Prostate gland (tissue), 2 donors: Measurements from ENCODE around the gene KCNJ1.

ENCODE experiments used
- POLR2A ChIP-seq: fragments of 450-650 bp; IDR thresholded peaks from one replicate; pipeline ENCODE4 v1.6.1; 2016; ENCODE audit warnings: antibody characterized with exemption, mild to moderate bottlenecking
- POLR2AphosphoS5 ChIP-seq: sonication (generic); formaldehyde crosslinking; IDR thresholded peaks from one replicate; pipeline ENCODE4 v1.6.1; 2017; ENCODE audit warnings: antibody characterized with exemption
- TF ChIP-seq, protein P1 (sequence below), 4 experiments: fragments of 200-600 bp in 2 of 4; fragments of 450-650 bp in 2 of 4; sonication (generic) in 2 of 4; IDR thresholded peaks; 1 replicate in 3 of 4; 2 replicates in 1 of 4; pipeline ENCODE4 v1.5.1; 2016 to 2019; ENCODE audit warnings: antibody characterized with exemption in 4 of 4, mild to moderate bottlenecking in 2 of 4, moderate library complexity in 2 of 4

DNA sequence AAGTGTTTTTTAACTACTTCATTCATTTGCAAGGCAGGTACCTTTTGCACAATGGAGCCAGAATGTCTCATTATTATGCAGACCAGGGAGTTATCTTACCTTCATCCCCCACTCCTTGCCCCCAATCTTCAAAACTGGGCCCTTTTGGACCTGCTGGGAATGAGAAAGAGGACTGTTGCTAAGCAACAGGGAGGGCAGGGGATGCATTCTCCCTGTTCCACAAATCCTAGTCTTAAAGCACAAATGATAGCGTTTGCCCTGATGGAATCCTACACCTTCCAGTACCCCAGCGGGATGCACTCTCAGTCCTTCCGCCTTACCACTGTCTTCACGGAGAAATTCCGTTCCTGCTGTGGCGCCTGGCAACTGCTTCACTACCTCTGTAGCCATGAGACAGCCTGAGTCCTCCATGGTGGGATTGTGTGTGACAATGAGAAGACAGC lies 4.1 kb upstream of the KCNJ1 start:
- TF ChIP-seq, protein P1, sequence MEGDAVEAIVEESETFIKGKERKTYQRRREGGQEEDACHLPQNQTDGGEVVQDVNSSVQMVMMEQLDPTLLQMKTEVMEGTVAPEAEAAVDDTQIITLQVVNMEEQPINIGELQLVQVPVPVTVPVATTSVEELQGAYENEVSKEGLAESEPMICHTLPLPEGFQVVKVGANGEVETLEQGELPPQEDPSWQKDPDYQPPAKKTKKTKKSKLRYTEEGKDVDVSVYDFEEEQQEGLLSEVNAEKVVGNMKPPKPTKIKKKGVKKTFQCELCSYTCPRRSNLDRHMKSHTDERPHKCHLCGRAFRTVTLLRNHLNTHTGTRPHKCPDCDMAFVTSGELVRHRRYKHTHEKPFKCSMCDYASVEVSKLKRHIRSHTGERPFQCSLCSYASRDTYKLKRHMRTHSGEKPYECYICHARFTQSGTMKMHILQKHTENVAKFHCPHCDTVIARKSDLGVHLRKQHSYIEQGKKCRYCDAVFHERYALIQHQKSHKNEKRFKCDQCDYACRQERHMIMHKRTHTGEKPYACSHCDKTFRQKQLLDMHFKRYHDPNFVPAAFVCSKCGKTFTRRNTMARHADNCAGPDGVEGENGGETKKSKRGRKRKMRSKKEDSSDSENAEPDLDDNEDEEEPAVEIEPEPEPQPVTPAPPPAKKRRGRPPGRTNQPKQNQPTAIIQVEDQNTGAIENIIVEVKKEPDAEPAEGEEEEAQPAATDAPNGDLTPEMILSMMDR (IDR thresholded peaks at IDR 0.05) = no peak
- TF ChIP-seq POLR2A = no peak
- no peak for TF ChIP-seq POLR2AphosphoS5
